SK-N-SH (cell line): ENCODE results near the gene FAM200C. TPM values are rescaled to one million over a fixed set of nuclear protein-coding genes. Genes with fewer than 3 reads are reported as not detected.

Experiments used
- CTCF ChIA-PET: fragments of 300-600, 350-600 bp; formaldehyde crosslinking; extraction: SDS; loops from one replicate; lab custom pipeline; 2021; lab: Yijun Ruan, JAX
- POLR2A ChIA-PET: fragments of 350-600 bp; sonication (Branson Sonifier 250); formaldehyde crosslinking; extraction: SDS; loops from one replicate; lab custom pipeline; 2020; ENCODE audit warnings: antibody characterized with exemption, inconsistent platforms; lab: Yijun Ruan, JAX
- DNase-seq: peaks from one replicate; pipeline ENCODE4 v3.0.0; 2012
- H2AFZ ChIP-seq: fragments of 200-600 bp; sonication (generic); 2 replicates; pipeline ENCODE4 v1.8.1; 2016; ENCODE audit warnings: antibody characterized with exemption, mild to moderate bottlenecking, low read depth
- H3F3A ChIP-seq: fragments of 200-600 bp; sonication (generic); replicated peaks from 2 replicates; pipeline ENCODE3; 2016; ENCODE audit warnings: antibody characterized with exemption, mild to moderate bottlenecking; ENCODE audit not compliant: insufficient read depth
- H3K27ac ChIP-seq, 2 experiments: fragments of 200-500 bp in 1 of 2; fragments of 200-600 bp in 1 of 2; sonication (Bioruptor generic) in 1 of 2; sonication (generic), shearing (Covaris generic) in 1 of 2; 2 replicates each; pipeline versions ENCODE4 v1.5.1 to v1.6.1; 2014 to 2016; ENCODE audit warnings: low read depth in 2 of 2, inconsistent platforms in 1 of 2, low read length in 1 of 2, mild to moderate bottlenecking in 1 of 2, mixed read lengths in 1 of 2
- H3K27me3 ChIP-seq: fragments of 200-600 bp; sonication (generic), shearing (Covaris generic); 2 replicates; pipeline ENCODE4 v1.6.1; 2016; ENCODE audit warnings: mixed run types; ENCODE audit not compliant: insufficient read depth
- H3K36me3 ChIP-seq, 2 experiments: fragments of 200-500 bp in 1 of 2; fragments of 200-600 bp in 1 of 2; sonication (Bioruptor generic) in 1 of 2; sonication (generic) in 1 of 2; replicated peaks in 1 of 2; 2 replicates each; pipeline versions ENCODE3 to v1.5.1; 2014 to 2016; ENCODE audit warnings: low read length in 1 of 2, mild to moderate bottlenecking in 1 of 2; ENCODE audit not compliant: insufficient read depth in 2 of 2, control insufficient read depth in 1 of 2
- H3K4me1 ChIP-seq, 2 experiments: fragments of 200-500 bp in 1 of 2; fragments of 200-600 bp in 1 of 2; sonication (Bioruptor generic) in 1 of 2; sonication (generic), shearing (Covaris generic) in 1 of 2; 2 replicates each; pipeline versions ENCODE4 v1.5.1 to v1.6.1; 2014 to 2016; ENCODE audit warnings: low read depth in 1 of 2, low read length in 1 of 2, mixed run types in 1 of 2; ENCODE audit not compliant: insufficient read depth in 2 of 2, control insufficient read depth in 1 of 2
- H3K4me2 ChIP-seq: fragments of 200-600 bp; sonication (generic), shearing (Covaris generic); 2 replicates; pipeline ENCODE4 v1.6.1; 2017; ENCODE audit warnings: mixed run types
- H3K4me3 ChIP-seq, 2 experiments: fragments of 200-500 bp in 1 of 2; fragments of 200-600 bp in 1 of 2; sonication (Bioruptor generic) in 1 of 2; sonication (generic), shearing (Covaris generic) in 1 of 2; 2 replicates each; pipeline versions ENCODE4 v1.5.1 to v1.8.1; 2014 to 2016; ENCODE audit warnings: low read depth in 2 of 2, inconsistent platforms in 1 of 2, low read length in 1 of 2, mild to moderate bottlenecking in 1 of 2, mixed read lengths in 1 of 2, moderate library complexity in 1 of 2
- H3K79me2 ChIP-seq: fragments of 200-600 bp; sonication (generic); 2 replicates; pipeline ENCODE4 v1.8.1; 2017; ENCODE audit warnings: mild to moderate bottlenecking; ENCODE audit not compliant: insufficient read depth
- H3K9ac ChIP-seq: fragments of 200-600 bp; sonication (generic); 2 replicates; pipeline ENCODE4 v1.6.1; 2017; ENCODE audit warnings: mixed run types
- H3K9me2 ChIP-seq: fragments of 200-600 bp; sonication (generic); 2 replicates; pipeline ENCODE4 v1.6.1; 2017; ENCODE audit warnings: mixed run types
- H3K9me3 ChIP-seq: fragments of 200-600 bp; sonication (generic); 2 replicates; pipeline ENCODE4 v1.6.1; 2017; ENCODE audit warnings: mixed run types, mild to moderate bottlenecking, moderate library complexity
- H4K20me1 ChIP-seq: fragments of 200-600 bp; sonication (generic); 2 replicates; pipeline ENCODE4 v1.6.1; 2017; ENCODE audit warnings: mild to moderate bottlenecking, mixed run types; ENCODE audit not compliant: insufficient read depth
- EZH2phosphoT487 ChIP-seq: fragments of 200-600 bp; sonication (generic); IDR thresholded peaks from 2 replicates; pipeline ENCODE4 v1.6.1; 2017; ENCODE audit warnings: low read depth, mixed run types, mild to moderate bottlenecking, antibody characterized with exemption, moderate library complexity, borderline replicate concordance
- FOSL2 ChIP-seq: IDR thresholded peaks from 2 replicates; pipeline ENCODE4 v1.4.0; 2012; ENCODE audit warnings: low read depth, mild to moderate bottlenecking, moderate library complexity, borderline replicate concordance
- FOXM1 ChIP-seq: IDR thresholded peaks from 2 replicates; pipeline ENCODE4 v1.4.0; 2012; ENCODE audit warnings: low read depth, mild to moderate bottlenecking
- MEF2A ChIP-seq: IDR thresholded peaks from 2 replicates; pipeline ENCODE4 v1.4.0; 2012; ENCODE audit warnings: low read depth, borderline replicate concordance
- MXI1 ChIP-seq: IDR thresholded peaks from 2 replicates; pipeline ENCODE4 v1.6.1; 2012; ENCODE audit warnings: mild to moderate bottlenecking, low read depth, low read length, improper control_type of control experiment
- NFIC ChIP-seq: IDR thresholded peaks from 2 replicates; pipeline ENCODE4 v1.4.0; 2012; ENCODE audit warnings: borderline replicate concordance
- NRF1 ChIP-seq: IDR thresholded peaks from 2 replicates; pipeline ENCODE4 v1.6.1; 2012; ENCODE audit warnings: low read depth, mild to moderate bottlenecking, low read length
- RAD21 ChIP-seq: IDR thresholded peaks from 2 replicates; pipeline ENCODE4 v1.6.1; 2012; ENCODE audit warnings: mild to moderate bottlenecking, low read length
- TAF1 ChIP-seq: IDR thresholded peaks from 2 replicates; pipeline ENCODE4 v1.6.1; 2012; ENCODE audit warnings: low read depth, mild to moderate bottlenecking, low read length, moderate library complexity, borderline replicate concordance
- YY1 ChIP-seq: IDR thresholded peaks from 2 replicates; pipeline ENCODE4 v1.4.0; 2012; ENCODE audit warnings: low read depth, mild to moderate bottlenecking
- polyA plus RNA-seq, 3 experiments: library from polyadenylated mRNA; depleted of rRNA; stranded (reverse); fragments of >200 nt; gene quantifications; 2 replicates each; pipeline ENCODE4 v1.2.3, GENCODE V29; 2012
- TF ChIP-seq, protein P1 (sequence below): IDR thresholded peaks from 2 replicates; pipeline ENCODE4 v1.4.0; 2012; ENCODE audit warnings: low read depth
- TF ChIP-seq, protein P2 (sequence below): fragments of 150-350 bp; IDR thresholded peaks from 2 replicates; pipeline ENCODE4 v1.6.1; 2016; ENCODE audit warnings: mild to moderate bottlenecking, low read depth, low read length
- TF ChIP-seq, protein P3 (sequence below): IDR thresholded peaks from 2 replicates; pipeline ENCODE4 v1.4.0; 2012; ENCODE audit warnings: low read depth, borderline replicate concordance
- TF ChIP-seq, protein P4 (sequence below): fragments of 150-350 bp; IDR thresholded peaks from 2 replicates; pipeline ENCODE4 v1.6.1; 2017; ENCODE audit warnings: antibody characterized with exemption, low read length, low read depth, borderline replicate concordance
- TF ChIP-seq, protein P5 (sequence below): IDR thresholded peaks from 2 replicates; pipeline ENCODE4; 2012

FAM200C gene
- polyA plus RNA-seq, 1 of the 3 experiments (the other 2 are of a cell fraction): 1.5 TPM

DNA sequence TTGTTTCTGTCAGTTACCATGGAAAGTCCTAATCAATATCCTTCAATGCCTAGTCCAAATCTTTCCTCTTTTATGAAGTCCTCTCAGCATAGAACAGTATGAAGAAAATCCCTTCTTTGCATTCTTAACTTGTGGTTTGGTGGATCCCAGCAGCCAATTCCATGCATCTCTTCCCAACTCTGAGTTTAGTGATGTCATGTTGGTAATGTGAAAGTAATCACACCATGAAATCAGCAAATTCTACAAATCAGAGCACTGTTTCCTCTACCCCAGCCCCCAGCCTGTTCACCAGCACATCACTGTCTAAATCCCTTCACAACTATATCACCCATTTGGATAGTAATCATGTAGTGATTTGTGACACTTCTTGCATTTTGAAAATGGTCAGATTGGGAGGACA lies 24.7 kb downstream of the FAM200C start:
- no peaks in the 10 kb centered on the region for H3K79me2 ChIP-seq
- no peaks in the 10 kb centered on the region for H3K9me3 ChIP-seq
- H3K9me2 ChIP-seq: no peaks in the 10 kb centered on the region
- no peaks in the 10 kb centered on the region for H3K36me3 ChIP-seq
- H3K27me3 ChIP-seq: no peaks in the 10 kb centered on the region; the same call in 1 of the 2 replicates
- no peak for DNase-seq
- peaks cover 3% of the 10 kb centered on the region for H3F3A ChIP-seq
- no peaks in the 10 kb centered on the region for H4K20me1 ChIP-seq
- H3K4me3 ChIP-seq: no peak overlapping the region
- ChIA-PET POLR2A (no interaction called here), CTCF (interaction anchor here (10.1 kb wide), 1 partner anchor 17 kb away, joined by 67 read pairs; no protein-coding TSS in a partner anchor)
- H3K27ac ChIP-seq: no peak overlapping the region
- H2AFZ ChIP-seq: no peak overlapping the region
- no peak overlapping the region for H3K9ac ChIP-seq
- H3K4me2 ChIP-seq: no peak overlapping the region
- TF ChIP-seq NRF1: no peak
- TF ChIP-seq, protein P1, sequence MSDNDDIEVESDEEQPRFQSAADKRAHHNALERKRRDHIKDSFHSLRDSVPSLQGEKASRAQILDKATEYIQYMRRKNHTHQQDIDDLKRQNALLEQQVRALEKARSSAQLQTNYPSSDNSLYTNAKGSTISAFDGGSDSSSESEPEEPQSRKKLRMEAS: no peak
- TF ChIP-seq EZH2phosphoT487: no peak
- TF ChIP-seq FOXM1: no peak
- no peak for TF ChIP-seq NFIC
- no peak for TF ChIP-seq MXI1
- TF ChIP-seq, protein P2, sequence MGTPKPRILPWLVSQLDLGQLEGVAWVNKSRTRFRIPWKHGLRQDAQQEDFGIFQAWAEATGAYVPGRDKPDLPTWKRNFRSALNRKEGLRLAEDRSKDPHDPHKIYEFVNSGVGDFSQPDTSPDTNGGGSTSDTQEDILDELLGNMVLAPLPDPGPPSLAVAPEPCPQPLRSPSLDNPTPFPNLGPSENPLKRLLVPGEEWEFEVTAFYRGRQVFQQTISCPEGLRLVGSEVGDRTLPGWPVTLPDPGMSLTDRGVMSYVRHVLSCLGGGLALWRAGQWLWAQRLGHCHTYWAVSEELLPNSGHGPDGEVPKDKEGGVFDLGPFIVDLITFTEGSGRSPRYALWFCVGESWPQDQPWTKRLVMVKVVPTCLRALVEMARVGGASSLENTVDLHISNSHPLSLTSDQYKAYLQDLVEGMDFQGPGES: no peak
- no peak for TF ChIP-seq TAF1
- TF ChIP-seq YY1: no peak
- TF ChIP-seq, protein P3, sequence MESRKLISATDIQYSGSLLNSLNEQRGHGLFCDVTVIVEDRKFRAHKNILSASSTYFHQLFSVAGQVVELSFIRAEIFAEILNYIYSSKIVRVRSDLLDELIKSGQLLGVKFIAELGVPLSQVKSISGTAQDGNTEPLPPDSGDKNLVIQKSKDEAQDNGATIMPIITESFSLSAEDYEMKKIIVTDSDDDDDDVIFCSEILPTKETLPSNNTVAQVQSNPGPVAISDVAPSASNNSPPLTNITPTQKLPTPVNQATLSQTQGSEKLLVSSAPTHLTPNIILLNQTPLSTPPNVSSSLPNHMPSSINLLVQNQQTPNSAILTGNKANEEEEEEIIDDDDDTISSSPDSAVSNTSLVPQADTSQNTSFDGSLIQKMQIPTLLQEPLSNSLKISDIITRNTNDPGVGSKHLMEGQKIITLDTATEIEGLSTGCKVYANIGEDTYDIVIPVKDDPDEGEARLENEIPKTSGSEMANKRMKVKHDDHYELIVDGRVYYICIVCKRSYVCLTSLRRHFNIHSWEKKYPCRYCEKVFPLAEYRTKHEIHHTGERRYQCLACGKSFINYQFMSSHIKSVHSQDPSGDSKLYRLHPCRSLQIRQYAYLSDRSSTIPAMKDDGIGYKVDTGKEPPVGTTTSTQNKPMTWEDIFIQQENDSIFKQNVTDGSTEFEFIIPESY: no peak
- TF ChIP-seq FOSL2: no peak
- TF ChIP-seq MEF2A: no peak
- TF ChIP-seq, protein P4, sequence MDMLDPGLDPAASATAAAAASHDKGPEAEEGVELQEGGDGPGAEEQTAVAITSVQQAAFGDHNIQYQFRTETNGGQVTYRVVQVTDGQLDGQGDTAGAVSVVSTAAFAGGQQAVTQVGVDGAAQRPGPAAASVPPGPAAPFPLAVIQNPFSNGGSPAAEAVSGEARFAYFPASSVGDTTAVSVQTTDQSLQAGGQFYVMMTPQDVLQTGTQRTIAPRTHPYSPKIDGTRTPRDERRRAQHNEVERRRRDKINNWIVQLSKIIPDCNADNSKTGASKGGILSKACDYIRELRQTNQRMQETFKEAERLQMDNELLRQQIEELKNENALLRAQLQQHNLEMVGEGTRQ: no peak
- TF ChIP-seq, all 33 proteins: peak for 0
- H3K4me1 ChIP-seq: peaks cover 0 to 8% of the 10 kb centered on the region in 2 experiments; a peak in 1 of 4 replicates

DNA sequence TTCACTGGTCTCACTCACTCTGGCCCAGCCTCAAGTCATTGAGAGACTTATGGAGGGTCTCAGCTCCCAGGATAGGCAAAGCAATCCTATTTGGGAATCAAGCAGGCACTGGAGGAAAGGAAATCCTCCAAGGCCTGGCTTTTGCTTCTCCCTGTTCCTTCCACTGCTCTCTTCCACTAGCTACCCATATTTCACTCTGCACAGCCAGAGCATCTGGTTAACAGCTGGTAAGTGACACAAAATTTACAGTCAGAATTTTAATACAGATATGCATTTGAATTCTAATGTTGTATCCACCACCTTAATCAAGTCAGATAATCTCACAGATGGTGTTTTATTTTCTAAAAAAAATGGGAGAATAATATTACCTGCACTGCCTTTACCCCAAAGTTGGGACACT lies 28.6 kb downstream of the FAM200C start:
- Histone ChIP-seq H3K4me1 (peaks cover 0 to 10% of the 10 kb centered on the region in 2 experiments; a peak in 1 of 4 replicates), H3K4me3 (no peak overlapping the region), H3K79me2 (no peaks in the 10 kb centered on the region), H3K27me3 (no peaks in the 10 kb centered on the region; the same call in 1 of the 2 replicates), H3K4me2 (no peak overlapping the region), H3K36me3 (no peaks in the 10 kb centered on the region), H3F3A (no peaks in the 10 kb centered on the region), H3K9me3 (no peaks in the 10 kb centered on the region), H4K20me1 (no peaks in the 10 kb centered on the region), H2AFZ (no peak overlapping the region), H3K9ac (no peak overlapping the region), H3K9me2 (no peaks in the 10 kb centered on the region), H3K27ac (no peak overlapping the region)
- DNase-seq: no peak
- TF ChIP-seq, protein P5, sequence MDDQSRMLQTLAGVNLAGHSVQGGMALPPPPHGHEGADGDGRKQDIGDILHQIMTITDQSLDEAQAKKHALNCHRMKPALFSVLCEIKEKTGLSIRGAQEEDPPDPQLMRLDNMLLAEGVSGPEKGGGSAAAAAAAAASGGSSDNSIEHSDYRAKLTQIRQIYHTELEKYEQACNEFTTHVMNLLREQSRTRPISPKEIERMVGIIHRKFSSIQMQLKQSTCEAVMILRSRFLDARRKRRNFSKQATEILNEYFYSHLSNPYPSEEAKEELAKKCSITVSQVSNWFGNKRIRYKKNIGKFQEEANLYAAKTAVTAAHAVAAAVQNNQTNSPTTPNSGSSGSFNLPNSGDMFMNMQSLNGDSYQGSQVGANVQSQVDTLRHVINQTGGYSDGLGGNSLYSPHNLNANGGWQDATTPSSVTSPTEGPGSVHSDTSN: no peak
- TF ChIP-seq RAD21: no peak
- ChIA-PET POLR2A (no interaction called here), CTCF (interaction anchor here (0.7 to 2.9 kb wide), 5 partner anchors 10 to 244 kb away, joined by 3 to 16 read pairs (median 8); no protein-coding TSS in a partner anchor)
